Breast epithelium (tissue), 4 donors: Measurements from ENCODE around the gene RAB41. TPM values are rescaled to one million over a fixed set of nuclear protein-coding genes. Genes with fewer than 3 reads are reported as not detected.
A peak's percentile ranks its signal among the peaks of the same experiment; 100 is the strongest.

Experiments
- DNase-seq, 2 donors: peaks; one replicate each; pipeline ENCODE4 v3.0.0-alpha.2; 2019; ENCODE audit warnings: low spot score in 2 of 2
- H3K27ac ChIP-seq, 2 donors: fragments of 200-600 bp; sonication (generic) in 1 of 2; one replicate each; pipeline ENCODE4 v1.5.1; 2016 to 2019; ENCODE audit warnings: mild to moderate bottlenecking in 1 of 2
- H3K27me3 ChIP-seq, 2 donors: fragments of 200-600 bp; sonication (generic) in 1 of 2; one replicate each; pipeline versions ENCODE4 v1.5.1 to v1.6.0; 2017 to 2019; ENCODE audit warnings: control low read depth in 1 of 2, mild to moderate bottlenecking in 1 of 2
- H3K36me3 ChIP-seq: fragments of 200-600 bp; one replicate; pipeline ENCODE4 v1.5.1; 2019
- H3K4me1 ChIP-seq, 2 donors: fragments of 200-600 bp; sonication (generic); one replicate each; pipeline ENCODE4 v1.5.1; 2016 to 2019; ENCODE audit warnings: control low read depth in 1 of 2
- H3K4me3 ChIP-seq, 3 donors: fragments of 200-600 bp; sonication (generic); 1 replicate in 2 of 3; 2 replicates in 1 of 3; pipeline ENCODE4 v1.5.1; 2016 to 2019; ENCODE audit warnings: mild to moderate bottlenecking in 3 of 3, moderate library complexity in 2 of 3
- H3K9me3 ChIP-seq, 2 donors: fragments of 200-600 bp; sonication (generic) in 1 of 2; one replicate each; pipeline ENCODE4 v1.5.1; 2016 to 2019; ENCODE audit warnings: control low read depth in 1 of 2
- CTCF ChIP-seq, 3 donors: fragments of 450-650 bp; IDR thresholded peaks; one replicate each; pipeline ENCODE4 v1.5.1; 2016 to 2017; ENCODE audit warnings: antibody characterized with exemption in 3 of 3, mild to moderate bottlenecking in 3 of 3, moderate library complexity in 3 of 3
- POLR2A ChIP-seq: fragments of 450-650 bp; IDR thresholded peaks from one replicate; pipeline ENCODE4 v1.6.1; 2016; ENCODE audit warnings: antibody characterized with exemption, mild to moderate bottlenecking, moderate library complexity
- POLR2AphosphoS5 ChIP-seq, 3 donors: sonication (generic); formaldehyde crosslinking; IDR thresholded peaks; one replicate each; pipeline ENCODE4 v1.6.1; 2017; ENCODE audit warnings: antibody characterized with exemption in 3 of 3
- intact Hi-C: fragments of 100-400 bp; cut with DNase I; formaldehyde crosslinking; loops from one replicate; pipeline ENCODE4 v1.15.1; 2023; ENCODE audit warnings: low total_unique reads
- total RNA-seq, 3 donors: library from RNA; depleted of rRNA; stranded (reverse); fragments of >200 nt; gene quantifications; one replicate each; pipeline ENCODE4 v1.1.0, GENCODE V29; 2016

RAB41 gene
- total RNA-seq, 3 donors from 2014 or later: not detected

GRCh38 chrX:70289793-70290770 is 8.1 kb downstream of the RAB41 start, which contains the start of the genes KIF4A and PDZD11:
Gene KIF4A (plus strand): TSS chrX:70290104. CDS start chrX:70290459, 355 bp downstream.
Gene PDZD11 (minus strand): TSS chrX:70289927. CDS start chrX:70289341, 586 bp downstream.
- DNase-seq: peak; percentile 60 to 76
- peaks cover 0 to 32% of the 10 kb centered on the region in 2 donors for H3K27me3 ChIP-seq
- H3K4me1 ChIP-seq: peaks cover 0 to 4% of the 10 kb centered on the region in 2 donors
- intact Hi-C loops: loop anchor here (5.0 kb wide), 1 partner anchor 502 kb away; no protein-coding TSS in a partner anchor
- H3K4me3 ChIP-seq: peak within 1 kb of the TSS; percentile 52 to 69 (median 59)
- H3K27ac ChIP-seq: peak within 1 kb of the TSS; percentile 65 to 67
- no peaks in the 10 kb centered on the region for H3K36me3 ChIP-seq
- no peaks in the 10 kb centered on the region for H3K9me3 ChIP-seq
- TF ChIP-seq CTCF (IDR thresholded peaks at IDR 0.05) (no peak), POLR2AphosphoS5 (IDR thresholded peaks at IDR 0.05) (no peak)

DNA sequence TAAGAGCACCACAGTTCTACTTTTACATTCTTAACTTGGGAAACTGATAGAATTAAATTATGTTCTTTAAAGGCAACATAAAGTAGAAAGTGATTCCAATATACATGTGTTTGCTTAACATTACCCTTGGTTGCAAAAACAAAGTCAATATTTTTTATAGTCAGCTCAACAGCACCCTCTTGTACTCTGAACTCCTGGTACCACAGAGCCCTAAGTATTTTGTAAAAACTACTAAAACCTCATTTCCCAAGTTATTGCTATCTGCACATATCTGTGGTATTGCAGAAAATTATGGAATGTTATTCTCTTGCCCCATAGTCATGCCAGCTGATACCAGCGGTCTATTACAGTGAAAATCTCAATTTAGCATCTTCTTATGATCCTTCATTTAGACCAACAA is 10.8 kb downstream of the RAB41 start:
- Histone ChIP-seq H3K36me3 (no peaks in the 10 kb centered on the region), H3K9me3 (no peaks in the 10 kb centered on the region), H3K27me3 (peaks cover 0 to 21% of the 10 kb centered on the region in 2 donors), H3K27ac (no peak overlapping the region), H3K4me3 (no peak overlapping the region), H3K4me1 (peaks cover 0 to 4% of the 10 kb centered on the region in 2 donors)
- TF ChIP-seq CTCF (IDR thresholded peaks at IDR 0.05): no peak
- intact Hi-C loops: no loop called here
- DNase-seq: no peak

DNA sequence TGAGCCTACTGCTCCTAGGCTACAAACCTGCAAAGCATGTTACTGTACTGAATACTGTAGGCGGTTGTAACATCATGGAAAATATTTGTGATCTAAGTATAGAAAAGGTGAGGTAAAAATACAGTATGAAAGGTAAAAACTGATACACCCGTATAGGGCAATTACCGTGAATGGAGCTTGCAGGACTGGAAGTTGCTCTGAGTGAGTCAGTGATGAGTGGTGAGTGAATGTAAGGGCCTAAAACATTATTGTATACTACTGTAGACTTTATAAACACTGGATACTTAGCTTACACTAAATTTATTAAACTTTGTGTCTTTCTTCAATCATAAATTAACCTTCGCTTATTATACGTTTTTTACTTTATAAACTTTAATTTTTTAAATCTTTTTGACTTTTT is 11.6 kb downstream of the RAB41 start:
- no peak for TF ChIP-seq CTCF (IDR thresholded peaks at IDR 0.05)
- TF ChIP-seq POLR2A: no peak
- no peak for TF ChIP-seq POLR2AphosphoS5 (IDR thresholded peaks at IDR 0.05)
- DNase-seq: no peak
- Histone ChIP-seq H3K27ac (no peak overlapping the region), H3K27me3 (peaks cover 0 to 22% of the 10 kb centered on the region in 2 donors), H3K4me3 (no peak overlapping the region), H3K36me3 (no peaks in the 10 kb centered on the region), H3K9me3 (no peaks in the 10 kb centered on the region), H3K4me1 (peaks cover 0 to 4% of the 10 kb centered on the region in 2 donors)
- intact Hi-C loops: no loop called here

- Histone ChIP-seq H3K4me3 (no peak overlapping the region), H3K27me3 (peaks cover 0 to 35% of the 10 kb centered on the region in 2 donors), H3K27ac (no peak overlapping the region), H3K9me3 (no peaks in the 10 kb centered on the region), H3K36me3 (no peaks in the 10 kb centered on the region), H3K4me1 (no peaks in the 10 kb centered on the region)
- TF ChIP-seq CTCF (IDR thresholded peaks at IDR 0.05) (no peak), POLR2A (no peak), POLR2AphosphoS5 (IDR thresholded peaks at IDR 0.05) (no peak)
- no peak for DNase-seq
- intact Hi-C loops: no loop called here
Observed at GRCh38 chrX:70301716-70302115, 19.7 kb downstream of the RAB41 start.

DNA sequence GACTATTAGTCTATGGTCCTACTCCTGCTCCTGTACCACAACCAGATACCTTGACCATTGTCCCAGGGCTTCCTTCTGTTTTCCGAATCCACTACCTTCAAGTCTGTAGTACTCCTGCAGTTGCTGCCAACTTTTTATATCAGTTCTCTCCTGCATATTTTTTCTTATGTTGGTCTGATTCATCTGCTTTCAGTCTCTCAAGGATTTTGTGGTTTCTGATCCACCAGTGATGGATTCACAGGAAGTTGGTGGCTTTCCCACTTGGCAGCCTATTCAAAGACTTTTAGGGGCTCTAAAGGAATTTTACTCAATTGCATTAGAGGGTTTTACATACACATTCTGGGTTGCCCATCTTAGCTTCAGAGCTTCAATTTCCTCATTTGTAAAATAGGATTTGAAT is 31.5 kb downstream of the RAB41 start:
- Histone ChIP-seq H3K4me1 (no peaks in the 10 kb centered on the region), H3K9me3 (no peaks in the 10 kb centered on the region), H3K27me3 (peaks cover 0 to 21% of the 10 kb centered on the region in 2 donors), H3K36me3 (no peaks in the 10 kb centered on the region), H3K27ac (no peak overlapping the region), H3K4me3 (no peak overlapping the region)
- no peak for DNase-seq
- intact Hi-C loops: no loop called here
- TF ChIP-seq POLR2A (no peak), POLR2AphosphoS5 (IDR thresholded peaks at IDR 0.05) (no peak), CTCF (IDR thresholded peaks at IDR 0.05) (no peak)
